Measurements from ENCODE around the gene TRIM44. TPM values are rescaled to one million over a fixed set of nuclear protein-coding genes. Genes with fewer than 3 reads are reported as not detected.
"Not testable (repeated sequence)": the region's sequence is repeated elsewhere in the genome, so short reads cannot be mapped to it uniquely, and the experiment has no call there.

Gene TRIM44
- polyA plus RNA-seq, 1 donor (not counting 4 experiments of a cell fraction or from before 2014, with no cell fraction given), result 48.3 TPM

DNA sequence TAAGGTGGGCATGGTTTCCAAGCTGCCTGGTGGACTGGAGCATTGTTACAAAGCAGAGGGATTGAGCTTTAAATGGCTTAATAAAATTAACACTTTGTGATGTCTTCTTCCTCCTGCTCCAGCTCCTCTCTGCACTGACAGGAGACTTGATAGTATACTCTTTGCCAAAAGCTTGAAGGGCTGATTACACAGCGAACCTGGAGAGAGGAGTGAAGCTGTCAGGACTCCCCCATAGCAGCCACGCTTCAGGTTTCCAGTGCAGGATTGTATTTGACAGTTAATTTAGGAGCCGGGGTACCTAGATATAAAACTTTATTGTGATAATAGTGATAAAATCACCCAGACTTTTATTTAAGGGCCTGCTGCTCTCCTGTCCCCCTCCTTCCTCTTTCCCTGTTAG is 50.0 kb downstream of the TRIM44 start:
- no peaks in the 10 kb centered on the region for H3K27me3 ChIP-seq (ENCODE audit: control insufficient read depth, extremely low read depth, insufficient read depth, low read length)
- no peak for DNase-seq (ENCODE audit: low read depth, low spot score)
- no peak for FAIRE-seq
- no peak overlapping the region for H2AFZ ChIP-seq (ENCODE audit: control insufficient read depth, low read length)
- H3K9ac ChIP-seq (ENCODE audit: control insufficient read depth, extremely low read depth, insufficient read depth, low read length), result no peak overlapping the region
- no peak overlapping the region for H3K4me3 ChIP-seq (ENCODE audit: control insufficient read depth in 2 of 3, extremely low read depth in 1 of 3, insufficient read depth in 2 of 3, low read depth in 1 of 3, low read length in 3 of 3)
- H3K27ac ChIP-seq (ENCODE audit: control insufficient read depth, insufficient read depth, low read length), result no peak overlapping the region
- H3K4me2 ChIP-seq (ENCODE audit: control insufficient read depth, extremely low read depth, insufficient read depth, low read depth, low read length), result no peak overlapping the region
- no peaks in the 10 kb centered on the region for H3K36me3 ChIP-seq (ENCODE audit: control insufficient read depth in 2 of 2, extremely low read depth in 1 of 2, insufficient read depth in 2 of 2, low read length in 2 of 2)
- no peaks in the 10 kb centered on the region for H3K4me1 ChIP-seq (ENCODE audit: control insufficient read depth, extremely low read depth, insufficient read depth, low read length)
- H3K79me2 ChIP-seq (ENCODE audit: control insufficient read depth, insufficient read depth, low read length), result peaks cover 8% of the 10 kb centered on the region
- TF ChIP-seq, protein P1, sequence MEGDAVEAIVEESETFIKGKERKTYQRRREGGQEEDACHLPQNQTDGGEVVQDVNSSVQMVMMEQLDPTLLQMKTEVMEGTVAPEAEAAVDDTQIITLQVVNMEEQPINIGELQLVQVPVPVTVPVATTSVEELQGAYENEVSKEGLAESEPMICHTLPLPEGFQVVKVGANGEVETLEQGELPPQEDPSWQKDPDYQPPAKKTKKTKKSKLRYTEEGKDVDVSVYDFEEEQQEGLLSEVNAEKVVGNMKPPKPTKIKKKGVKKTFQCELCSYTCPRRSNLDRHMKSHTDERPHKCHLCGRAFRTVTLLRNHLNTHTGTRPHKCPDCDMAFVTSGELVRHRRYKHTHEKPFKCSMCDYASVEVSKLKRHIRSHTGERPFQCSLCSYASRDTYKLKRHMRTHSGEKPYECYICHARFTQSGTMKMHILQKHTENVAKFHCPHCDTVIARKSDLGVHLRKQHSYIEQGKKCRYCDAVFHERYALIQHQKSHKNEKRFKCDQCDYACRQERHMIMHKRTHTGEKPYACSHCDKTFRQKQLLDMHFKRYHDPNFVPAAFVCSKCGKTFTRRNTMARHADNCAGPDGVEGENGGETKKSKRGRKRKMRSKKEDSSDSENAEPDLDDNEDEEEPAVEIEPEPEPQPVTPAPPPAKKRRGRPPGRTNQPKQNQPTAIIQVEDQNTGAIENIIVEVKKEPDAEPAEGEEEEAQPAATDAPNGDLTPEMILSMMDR (optimal IDR thresholded peaks at IDR 0.05 in 1 of 3, IDR thresholded peaks at IDR 0.05 in 1 of 3, conservative IDR thresholded peaks at IDR 0.05 in 1 of 3; ENCODE audit: extremely low read depth in 1 of 3, insufficient read depth in 2 of 3, low read length in 3 of 3), result no peak
- TF ChIP-seq EZH2 (IDR thresholded peaks at IDR 0.05; ENCODE audit: low read length), result no peak
- H3K9me3 ChIP-seq (ENCODE audit: control insufficient read depth, low read depth, low read length), result no peaks in the 10 kb centered on the region
- H4K20me1 ChIP-seq (ENCODE audit: control insufficient read depth, extremely low read depth, insufficient read depth, low read length), result no peaks in the 10 kb centered on the region
- dilution Hi-C loops (cut with MboI; ENCODE audit: extremely low pct_ligation_motif_present, low sequenced_read_pairs), result no loop called here
- no peaks in the 10 kb centered on the region for H3K9me1 ChIP-seq (ENCODE audit: control insufficient read depth, extremely low read depth, insufficient read depth, low read length)

DNA sequence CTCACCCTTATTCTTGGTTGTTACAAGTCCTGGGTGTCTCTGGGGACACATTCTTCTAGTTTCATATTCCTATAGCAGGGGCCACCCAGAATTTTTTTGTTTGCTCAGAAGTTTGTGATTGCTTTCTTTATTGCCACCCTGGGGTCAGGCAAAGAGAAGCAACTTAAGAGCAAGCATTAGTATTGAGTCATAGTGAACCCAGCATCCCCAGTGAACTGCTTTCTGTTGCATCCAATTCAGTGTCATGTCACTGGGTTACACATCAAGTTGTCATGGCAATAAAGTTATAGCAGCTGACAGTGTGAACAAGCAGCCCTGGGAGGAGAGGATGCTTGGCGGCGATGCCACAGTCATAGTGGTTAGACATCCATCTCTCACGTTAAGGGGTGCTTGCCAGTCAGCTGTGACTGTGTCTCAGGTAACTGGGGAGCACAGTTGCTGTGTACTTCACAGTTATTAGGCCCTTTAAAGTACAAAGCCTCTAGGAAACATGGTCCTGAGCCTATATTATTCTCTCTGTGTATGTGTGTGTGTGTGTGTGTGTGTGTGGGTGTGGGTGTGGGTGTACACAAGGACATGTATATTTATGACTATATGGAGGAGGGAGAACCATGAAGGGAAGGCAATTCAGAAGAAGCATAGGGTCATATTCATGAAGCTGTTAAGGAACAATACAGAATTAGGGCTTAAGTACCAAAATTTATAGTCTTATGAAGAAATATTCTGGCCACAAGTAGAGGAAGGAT is 52.5 kb downstream of the TRIM44 start:
- TF ChIP-seq, protein P1 (optimal IDR thresholded peaks at IDR 0.05 in 1 of 3, IDR thresholded peaks at IDR 0.05 in 1 of 3, conservative IDR thresholded peaks at IDR 0.05 in 1 of 3; ENCODE audit: extremely low read depth in 1 of 3, insufficient read depth in 2 of 3, low read length in 3 of 3), result no peak
- TF ChIP-seq EZH2 (IDR thresholded peaks at IDR 0.05; ENCODE audit: low read length), result no peak
- Histone ChIP-seq H3K9me1 (ENCODE audit: control insufficient read depth, extremely low read depth, insufficient read depth, low read length) (no peaks in the 10 kb centered on the region), H3K4me2 (ENCODE audit: control insufficient read depth, extremely low read depth, insufficient read depth, low read depth, low read length) (no peak overlapping the region), H3K27ac (ENCODE audit: control insufficient read depth, insufficient read depth, low read length) (no peak overlapping the region), H3K79me2 (ENCODE audit: control insufficient read depth, insufficient read depth, low read length) (peaks cover 18% of the 10 kb centered on the region), H2AFZ (ENCODE audit: control insufficient read depth, low read length) (no peak overlapping the region), H3K27me3 (ENCODE audit: control insufficient read depth, extremely low read depth, insufficient read depth, low read length) (no peaks in the 10 kb centered on the region), H3K4me1 (ENCODE audit: control insufficient read depth, extremely low read depth, insufficient read depth, low read length) (no peaks in the 10 kb centered on the region), H3K9ac (ENCODE audit: control insufficient read depth, extremely low read depth, insufficient read depth, low read length) (no peak overlapping the region), H3K36me3 (ENCODE audit: control insufficient read depth in 2 of 2, extremely low read depth in 1 of 2, insufficient read depth in 2 of 2, low read length in 2 of 2) (no peaks in the 10 kb centered on the region), H3K9me3 (ENCODE audit: control insufficient read depth, low read depth, low read length) (no peaks in the 10 kb centered on the region), H3K4me3 (ENCODE audit: control insufficient read depth in 2 of 3, extremely low read depth in 1 of 3, insufficient read depth in 2 of 3, low read depth in 1 of 3, low read length in 3 of 3) (no peak overlapping the region), H4K20me1 (ENCODE audit: control insufficient read depth, extremely low read depth, insufficient read depth, low read length) (no peaks in the 10 kb centered on the region)
- DNase-seq (ENCODE audit: low read depth, low spot score), result no peak
- FAIRE-seq, result no peak
- dilution Hi-C loops (cut with MboI; ENCODE audit: extremely low pct_ligation_motif_present, low sequenced_read_pairs), result no loop called here

DNA sequence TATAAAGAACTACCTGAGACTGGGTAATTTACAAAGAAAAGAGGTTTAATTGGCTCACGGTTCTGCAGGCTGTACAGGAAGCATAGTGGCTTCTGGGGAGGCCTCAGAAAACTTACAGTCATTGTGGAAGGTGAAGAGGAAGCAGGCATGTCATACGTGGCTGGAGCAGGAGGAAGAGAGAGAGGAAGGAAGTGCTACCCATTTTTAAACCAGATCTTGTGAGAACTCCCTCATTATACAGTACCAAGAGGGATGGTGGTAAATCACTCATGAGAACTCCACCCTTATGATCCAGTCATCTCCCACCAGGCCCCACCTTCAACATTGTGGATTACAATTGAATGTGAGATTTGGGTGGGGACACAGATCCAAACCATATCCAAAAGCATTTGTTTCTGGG is 53.1 kb downstream of the TRIM44 start:
- dilution Hi-C loops (cut with MboI; ENCODE audit: extremely low pct_ligation_motif_present, low sequenced_read_pairs); H4K20me1 ChIP-seq (ENCODE audit: control insufficient read depth, extremely low read depth, insufficient read depth, low read length); H3K4me1 ChIP-seq (ENCODE audit: control insufficient read depth, extremely low read depth, insufficient read depth, low read length); FAIRE-seq; H3K27me3 ChIP-seq (ENCODE audit: control insufficient read depth, extremely low read depth, insufficient read depth, low read length); H3K27ac ChIP-seq (ENCODE audit: control insufficient read depth, insufficient read depth, low read length); H3K9ac ChIP-seq (ENCODE audit: control insufficient read depth, extremely low read depth, insufficient read depth, low read length); H3K4me2 ChIP-seq (ENCODE audit: control insufficient read depth, extremely low read depth, insufficient read depth, low read depth, low read length); DNase-seq (ENCODE audit: low read depth, low spot score); H3K9me3 ChIP-seq (ENCODE audit: control insufficient read depth, low read depth, low read length); H2AFZ ChIP-seq (ENCODE audit: control insufficient read depth, low read length); H3K36me3 ChIP-seq (ENCODE audit: control insufficient read depth in 2 of 2, extremely low read depth in 1 of 2, insufficient read depth in 2 of 2, low read length in 2 of 2); H3K9me1 ChIP-seq (ENCODE audit: control insufficient read depth, extremely low read depth, insufficient read depth, low read length); H3K4me3 ChIP-seq (ENCODE audit: control insufficient read depth in 2 of 3, extremely low read depth in 1 of 3, insufficient read depth in 2 of 3, low read depth in 1 of 3, low read length in 3 of 3): not testable (repeated sequence)
- peaks cover 19% of the 10 kb centered on the region for H3K79me2 ChIP-seq (ENCODE audit: control insufficient read depth, insufficient read depth, low read length)
